Ramos (cell line): Measurements from ENCODE around the gene MACROD1.

Experiments used
- in situ Hi-C: fragments of 300-500 bp; cut with MboI; formaldehyde crosslinking; loops from one replicate; pipeline ENCODE4 v1.14.3; 2022; ENCODE audit warnings: low sequenced_read_pairs; ENCODE audit not compliant: unreplicated experiment

MACROD1 gene

DNA sequence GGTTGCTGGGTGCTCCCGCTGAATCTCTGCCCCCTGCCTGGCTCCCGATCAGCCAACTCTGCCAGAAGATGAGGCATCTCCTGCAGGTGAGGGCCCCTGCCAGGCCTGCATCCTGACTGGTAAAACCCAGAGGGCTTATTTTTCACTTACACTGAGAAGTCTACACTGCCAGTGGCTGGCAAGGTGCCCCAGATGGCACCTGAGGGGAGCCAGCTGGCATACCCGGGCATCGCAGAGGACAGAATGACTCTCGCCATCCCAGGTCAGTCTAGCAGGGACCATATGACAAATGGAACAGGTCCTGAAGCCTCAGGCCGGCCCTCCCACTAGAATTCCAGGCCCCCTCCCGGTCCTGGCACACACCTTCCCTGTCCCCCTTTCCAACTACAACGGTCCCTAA, 30.9 kb downstream of the MACROD1 start:
- in situ Hi-C loops: no loop called here

DNA sequence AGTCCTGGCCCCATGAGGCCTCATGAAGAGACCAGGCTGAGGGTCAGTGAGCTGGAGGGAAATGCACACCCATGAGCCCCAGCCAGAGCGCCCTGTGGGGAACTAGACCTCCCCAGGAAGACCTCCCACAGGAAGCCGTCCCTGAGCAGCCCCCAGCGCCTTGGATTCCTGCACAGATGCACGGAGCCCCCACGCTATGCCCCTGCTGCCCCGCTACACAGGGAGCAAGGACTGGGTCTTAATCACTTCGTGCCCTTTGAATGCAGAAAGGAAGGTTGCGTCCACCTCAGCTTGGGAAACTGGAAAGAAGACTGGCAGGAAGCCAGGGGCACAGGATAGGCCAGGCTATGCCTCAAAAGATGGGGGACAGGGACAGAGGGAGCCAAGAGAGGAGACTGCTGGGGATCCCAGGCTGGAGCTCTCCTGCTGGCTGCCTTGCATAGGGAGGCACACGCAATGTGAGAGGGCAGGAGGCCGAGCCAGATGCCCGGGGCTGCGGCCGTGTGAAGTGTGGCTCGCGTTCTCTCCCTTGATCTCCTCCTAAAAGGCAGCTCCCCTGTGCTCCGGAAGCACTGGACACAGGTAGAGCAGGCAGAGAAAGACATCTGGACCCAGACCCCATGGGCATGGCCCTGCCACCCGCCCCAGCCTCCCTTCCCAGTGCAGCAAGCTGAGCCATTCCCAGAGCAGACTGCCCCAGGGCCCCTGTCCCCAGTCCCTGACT, 32.8 kb downstream of the MACROD1 start:
- in situ Hi-C loops: no loop called here

DNA sequence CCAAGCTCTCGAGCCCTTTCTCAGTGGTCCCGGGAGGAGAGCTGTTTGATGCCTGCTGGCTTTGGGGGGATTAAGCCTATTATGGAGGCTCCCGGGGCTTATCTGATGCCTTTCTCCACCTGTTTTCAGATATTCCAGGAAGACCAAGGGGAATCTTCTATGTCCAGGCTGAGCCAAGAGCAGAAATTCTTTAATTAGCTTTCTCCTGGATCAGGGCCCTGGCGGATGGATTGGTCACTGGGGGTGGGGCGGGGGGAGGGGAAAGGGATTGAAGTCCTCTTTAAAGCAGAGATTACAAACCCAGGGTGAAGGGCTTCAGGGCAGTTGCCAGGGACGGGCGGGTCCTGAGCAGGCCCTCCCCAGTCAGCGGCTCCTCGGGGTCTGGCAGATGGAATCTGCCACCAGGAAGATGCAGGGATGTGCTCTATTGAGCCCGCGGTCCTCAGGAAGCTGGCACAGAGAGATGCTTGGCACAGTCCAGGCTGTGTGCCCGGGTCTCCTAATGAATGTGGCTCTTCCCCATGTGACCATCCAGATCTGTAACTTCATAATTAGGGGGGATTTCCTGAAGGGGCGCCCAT, 33.6 kb downstream of the MACROD1 start:
- in situ Hi-C loops: no loop called here

DNA sequence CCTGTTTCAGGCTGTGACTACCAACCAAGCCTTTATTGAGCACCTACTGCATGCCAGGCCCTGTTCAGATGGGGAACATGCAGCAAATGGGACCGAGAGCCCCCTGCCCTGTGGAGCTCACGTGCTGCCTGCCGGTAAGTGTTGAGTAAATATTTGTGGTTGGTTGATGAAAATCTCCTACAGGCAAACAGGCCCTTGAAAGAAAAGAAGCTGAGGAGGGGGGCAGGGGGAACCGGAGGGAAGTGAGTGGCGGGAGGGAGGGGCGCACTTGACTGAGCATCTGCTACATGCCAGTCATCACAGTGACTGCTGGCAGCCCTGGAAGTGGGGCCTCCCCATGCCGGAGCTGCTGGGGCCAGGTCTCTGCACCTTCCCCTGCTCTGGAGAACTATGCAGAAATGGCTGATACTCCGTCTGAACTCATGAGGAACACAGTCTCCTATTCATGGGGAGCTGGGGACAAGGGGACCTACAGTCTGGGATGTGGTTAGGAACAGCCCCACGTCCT, 34.2 kb downstream of the MACROD1 start:
- in situ Hi-C loops: no loop called here

DNA sequence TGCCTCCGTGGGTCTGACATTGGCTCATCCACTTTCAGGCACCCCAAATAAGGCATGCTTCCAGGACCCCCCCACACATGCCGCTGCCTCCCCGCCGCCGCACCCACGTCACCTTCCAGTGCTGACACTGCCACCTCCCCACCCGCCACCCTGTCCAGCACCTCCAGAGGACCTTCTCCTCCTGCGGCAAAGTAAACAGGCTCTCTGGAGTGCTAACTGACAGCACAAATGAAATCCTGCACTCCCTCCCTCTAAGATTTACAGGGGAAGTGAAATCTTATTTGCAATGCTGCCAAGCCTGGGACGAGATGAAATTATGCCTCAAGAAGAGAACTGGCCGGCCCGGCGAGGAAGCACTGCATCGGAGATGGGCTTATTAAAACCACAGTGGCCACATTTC, 35.3 kb downstream of the MACROD1 start:
- in situ Hi-C loops: no loop called here

DNA sequence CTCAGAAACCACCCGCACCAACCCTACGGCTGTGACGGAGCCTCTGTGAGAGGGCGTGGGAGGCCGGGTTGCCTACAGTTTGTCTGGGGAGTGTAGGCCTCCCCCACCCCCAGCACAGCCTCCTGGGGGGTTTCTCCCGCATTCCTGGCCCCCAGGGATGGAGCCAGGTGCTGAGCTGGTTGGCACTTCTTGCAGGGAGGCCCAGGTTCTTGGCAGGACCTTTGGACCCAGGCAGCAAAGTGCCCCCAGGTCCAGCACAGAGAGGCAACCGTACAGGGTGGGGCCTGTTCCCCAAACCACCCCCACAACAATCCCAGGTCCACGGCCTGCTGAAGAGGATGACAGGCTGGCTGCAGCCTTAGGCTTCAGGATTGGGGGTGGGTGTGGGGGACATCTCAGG, 36.5 kb downstream of the MACROD1 start:
- in situ Hi-C loops: no loop called here

DNA sequence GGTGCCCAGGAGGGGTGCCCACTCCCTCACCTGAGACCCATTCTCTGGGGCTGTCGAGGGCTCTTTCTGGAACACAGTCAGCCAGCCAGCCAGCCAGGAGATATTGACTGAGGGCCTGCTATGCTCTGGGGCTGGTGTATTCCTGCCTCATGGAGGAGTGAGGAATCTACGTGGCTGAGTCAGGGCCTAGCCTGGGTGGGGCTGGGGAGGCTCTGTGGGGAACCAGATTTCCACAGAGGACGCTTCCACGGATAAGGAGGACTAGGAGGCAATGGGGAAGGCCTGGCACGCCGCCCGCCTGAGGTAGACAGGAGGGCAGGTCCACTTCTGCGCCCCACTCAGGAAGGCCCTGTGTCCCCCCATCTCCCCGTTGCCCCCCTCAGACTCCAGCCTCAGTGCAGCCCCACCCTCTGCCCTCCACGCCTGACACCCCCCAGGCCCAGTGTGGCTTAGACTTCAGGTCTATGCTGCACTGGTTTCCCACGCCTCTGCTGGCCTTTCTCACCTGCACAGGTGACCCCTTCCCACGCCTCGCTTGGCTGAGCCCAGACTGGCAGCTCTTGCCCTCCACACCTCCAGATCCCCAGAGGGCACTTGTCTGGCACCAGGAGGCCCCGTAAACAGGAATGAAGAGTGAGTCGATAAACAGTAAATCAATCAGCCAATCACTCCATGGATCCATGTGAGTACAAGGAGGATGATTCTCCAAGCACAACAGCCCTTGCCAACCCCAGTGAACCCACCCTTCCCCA, 37.5 kb downstream of the MACROD1 start:
- in situ Hi-C loops: no loop called here

DNA sequence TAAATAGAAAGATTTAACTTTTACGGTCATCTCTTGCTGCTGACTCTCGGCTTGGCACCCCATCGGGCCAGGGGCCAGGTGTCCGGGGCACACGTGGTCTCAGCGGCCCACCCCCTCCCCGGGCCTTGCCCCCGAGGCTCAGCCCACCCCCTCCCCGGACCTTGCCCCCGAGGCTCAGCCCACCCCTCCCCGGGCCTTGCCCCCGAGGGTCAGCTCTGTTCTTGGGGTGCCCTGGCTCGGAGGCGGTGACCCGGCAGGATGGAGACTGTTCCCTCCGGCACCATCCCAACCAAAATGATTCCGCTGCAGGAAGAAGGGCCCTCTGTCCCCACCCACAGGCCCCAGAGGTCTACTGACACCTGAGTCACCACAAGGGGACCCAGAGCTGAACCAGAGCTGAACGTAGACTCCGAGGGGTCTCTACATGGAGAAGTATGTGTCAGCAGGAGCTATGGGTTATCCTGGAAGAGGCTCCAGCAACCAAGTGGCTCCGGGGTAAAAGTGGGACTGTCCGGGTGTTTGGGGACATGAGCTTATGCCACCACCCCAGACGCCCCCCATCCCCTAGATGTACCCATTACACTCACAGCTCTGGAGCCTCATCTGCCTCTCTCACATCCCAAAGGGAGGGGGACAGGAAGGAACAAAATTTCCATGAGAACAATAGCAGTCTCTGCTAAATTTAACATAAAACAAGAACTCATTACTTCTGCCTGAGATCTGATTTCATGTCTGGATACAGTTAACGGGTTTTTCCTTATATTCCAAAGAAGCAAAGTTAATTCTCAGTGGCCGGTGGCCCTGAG, 38.4 kb downstream of the MACROD1 start:
- in situ Hi-C loops: no loop called here

DNA sequence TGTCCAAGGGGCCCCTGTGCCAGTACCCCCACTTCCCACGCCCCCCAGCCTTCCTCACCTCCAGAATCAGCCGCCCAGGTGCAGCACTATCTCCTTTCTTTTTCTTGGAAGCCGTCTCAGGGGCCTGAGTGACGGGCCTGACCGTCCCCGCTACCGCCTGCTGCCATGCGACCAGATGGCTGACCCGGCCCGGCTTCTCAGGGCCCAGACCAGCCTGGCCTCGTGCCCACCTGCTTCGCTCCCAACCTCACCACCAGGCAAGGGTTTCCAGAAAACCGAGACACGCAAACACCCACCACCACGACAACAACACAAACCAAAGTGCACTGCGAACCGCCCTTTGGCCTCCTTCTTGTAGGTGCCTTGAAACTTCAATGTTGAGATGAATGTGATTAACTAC, 39.1 kb downstream of the MACROD1 start:
- in situ Hi-C loops: no loop called here

DNA sequence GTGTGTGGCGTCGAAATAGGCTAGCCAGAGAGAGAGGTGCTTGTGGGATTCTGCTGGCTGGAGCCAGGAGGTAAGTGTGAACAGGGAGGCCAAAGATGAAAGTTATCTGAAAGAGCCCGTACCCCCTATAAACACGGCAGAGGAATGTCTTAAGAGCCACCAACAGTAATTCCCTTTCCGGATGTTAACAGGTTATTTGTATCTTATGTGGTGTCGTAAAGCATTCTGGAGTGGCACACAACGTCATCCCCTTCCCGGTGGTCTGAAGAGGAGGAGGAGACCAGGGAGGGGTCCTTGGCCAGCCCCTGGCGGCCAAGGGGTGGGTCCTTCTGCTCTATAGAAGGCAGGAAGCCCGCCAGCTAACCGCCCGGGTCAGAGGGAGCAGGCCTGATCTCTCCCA, 39.5 kb downstream of the MACROD1 start:
- in situ Hi-C loops: no loop called here

DNA sequence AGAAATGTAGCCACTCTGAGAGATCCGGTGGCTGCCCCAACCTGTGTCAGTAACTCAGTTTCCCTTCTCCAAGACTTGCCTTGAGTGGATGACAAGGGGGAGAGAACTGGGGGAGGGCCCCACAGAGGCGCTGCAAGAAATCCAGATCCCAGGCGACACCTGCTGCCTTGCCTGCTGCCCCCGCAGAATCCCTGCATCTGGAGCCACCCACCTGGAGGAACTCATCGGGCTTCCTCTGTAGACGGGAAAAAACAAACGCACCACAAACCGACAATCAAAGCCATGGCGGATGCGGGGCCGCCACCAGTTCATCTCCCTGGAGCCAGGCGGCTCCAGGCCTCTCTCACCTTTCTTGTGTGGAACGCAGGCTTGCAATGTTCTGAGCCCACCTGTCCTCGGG, 40.2 kb downstream of the MACROD1 start:
- in situ Hi-C loops: no loop called here

DNA sequence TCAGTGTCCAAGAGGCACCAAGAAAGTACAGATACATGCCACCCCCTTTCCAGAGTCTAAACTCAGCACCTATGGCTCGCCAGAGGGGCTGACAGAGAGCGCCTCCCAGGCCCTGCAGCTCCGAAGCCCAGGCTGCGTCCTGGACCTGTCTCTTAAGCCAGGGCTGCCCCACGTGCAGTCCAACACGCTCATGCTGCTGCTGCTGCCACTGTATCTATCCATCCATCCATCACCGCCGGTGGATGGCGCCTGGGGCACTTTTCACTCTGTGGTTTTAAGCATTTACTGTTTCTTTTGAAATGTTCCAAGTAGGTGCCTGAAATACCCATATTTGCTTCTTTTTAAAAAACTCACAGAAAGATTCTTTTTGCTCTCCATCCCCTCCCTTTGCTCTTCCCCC, 41.8 kb downstream of the MACROD1 start:
- in situ Hi-C loops: no loop called here

DNA sequence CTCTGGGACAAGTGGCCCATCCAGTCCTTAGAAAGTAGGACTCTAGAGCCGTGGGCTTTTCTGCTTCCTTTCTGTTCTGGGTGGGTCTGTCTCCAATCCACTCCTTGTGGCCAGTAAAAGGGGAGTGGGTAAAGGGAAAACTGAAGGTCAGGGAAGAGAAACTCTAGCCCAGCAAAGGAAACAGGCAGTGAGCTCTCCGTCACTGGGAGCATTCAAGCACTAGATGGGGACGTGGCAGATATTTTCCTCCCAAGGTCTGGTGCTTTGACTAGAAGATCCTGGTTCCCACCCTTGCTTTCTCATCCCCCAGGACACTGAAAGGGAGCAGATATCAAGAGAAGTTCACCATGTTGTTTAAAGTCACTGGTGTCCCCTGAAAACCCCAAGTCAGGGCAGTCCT, 42.2 kb downstream of the MACROD1 start:
- in situ Hi-C loops: no loop called here

DNA sequence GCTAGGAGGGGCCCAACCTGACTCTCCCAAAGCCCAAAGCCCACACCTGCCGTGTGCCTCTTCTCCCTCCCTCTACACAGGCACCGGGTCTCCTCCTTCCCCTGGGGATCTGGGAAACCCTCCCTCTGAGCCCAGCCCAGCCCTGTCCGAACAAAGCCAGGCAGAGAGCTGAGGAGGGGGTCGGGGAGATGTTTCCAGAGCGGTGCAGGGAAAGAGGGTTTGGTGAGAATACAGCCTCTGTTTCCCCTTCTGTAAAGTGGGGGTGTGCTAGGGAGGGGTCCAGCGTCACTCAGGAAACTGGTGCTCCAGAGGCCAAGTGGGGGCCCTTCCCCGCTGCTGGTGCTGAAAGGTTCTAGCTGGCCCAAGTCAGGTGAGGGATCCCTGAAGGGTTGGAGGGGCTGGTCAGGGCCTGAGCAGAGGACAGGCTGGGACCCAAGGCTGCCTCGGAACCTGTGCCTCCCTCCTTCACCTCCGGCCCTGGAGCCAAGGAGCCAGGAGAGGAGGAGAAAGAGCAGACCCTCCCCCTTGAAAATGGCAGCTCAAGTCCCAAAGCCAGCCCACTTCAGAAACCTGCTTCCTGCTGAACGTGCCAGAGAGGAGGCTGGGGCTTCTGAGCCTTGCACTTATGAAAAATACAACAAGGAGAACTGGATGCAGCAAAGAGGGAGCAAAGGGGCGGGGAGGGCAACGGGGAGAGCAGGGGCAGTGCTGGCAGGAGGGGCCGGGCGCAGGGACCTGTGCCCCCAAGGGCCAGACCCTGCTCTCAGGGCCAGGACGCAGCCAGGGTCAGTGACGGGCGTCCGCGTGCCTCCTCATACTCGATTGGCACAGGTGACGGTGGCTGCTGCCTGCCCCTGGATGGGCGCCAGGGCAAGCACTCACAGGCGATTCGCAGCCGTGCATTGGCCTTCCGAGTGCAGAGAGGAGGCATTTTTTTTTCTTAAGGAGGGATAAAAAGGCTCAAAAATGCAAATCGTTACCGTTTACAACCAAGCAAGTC, 43.2 kb downstream of the MACROD1 start:
- in situ Hi-C loops: no loop called here

DNA sequence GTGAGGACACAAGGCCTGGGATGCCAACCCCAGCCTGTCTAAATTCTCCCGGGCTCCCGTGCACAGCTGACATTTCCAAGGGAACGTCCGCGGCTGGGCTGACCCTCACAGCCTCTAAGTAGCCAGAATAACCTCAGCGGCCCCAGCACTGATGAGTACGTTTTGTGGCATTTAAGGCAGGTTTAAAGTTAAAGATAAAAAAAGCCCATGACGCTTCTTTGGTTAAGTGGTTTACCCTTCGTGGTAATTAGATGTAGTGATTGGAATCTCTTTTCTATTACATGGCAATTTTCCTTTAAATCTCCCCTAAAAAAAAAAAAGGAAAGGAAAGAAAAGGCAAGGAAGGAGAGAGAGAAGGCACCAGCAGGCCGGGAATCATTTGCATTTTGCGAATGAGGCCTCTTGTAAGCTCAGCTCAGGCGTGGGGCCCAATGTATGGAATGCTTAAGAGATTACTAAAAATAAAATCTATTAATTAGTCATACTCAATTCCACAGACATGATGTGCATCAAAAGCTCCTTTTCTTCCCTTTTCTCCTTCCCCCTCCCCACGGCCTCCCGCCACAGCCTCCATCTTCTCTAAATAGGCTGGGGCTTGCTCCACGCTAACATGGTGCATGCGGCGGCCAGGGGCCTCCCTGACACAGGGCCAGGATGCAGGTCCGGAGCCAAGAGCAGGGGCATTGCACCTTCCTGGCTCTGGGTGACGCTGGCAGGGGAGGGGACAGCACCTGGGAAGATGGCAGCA, 44.1 kb downstream of the MACROD1 start:
- in situ Hi-C loops: no loop called here

DNA sequence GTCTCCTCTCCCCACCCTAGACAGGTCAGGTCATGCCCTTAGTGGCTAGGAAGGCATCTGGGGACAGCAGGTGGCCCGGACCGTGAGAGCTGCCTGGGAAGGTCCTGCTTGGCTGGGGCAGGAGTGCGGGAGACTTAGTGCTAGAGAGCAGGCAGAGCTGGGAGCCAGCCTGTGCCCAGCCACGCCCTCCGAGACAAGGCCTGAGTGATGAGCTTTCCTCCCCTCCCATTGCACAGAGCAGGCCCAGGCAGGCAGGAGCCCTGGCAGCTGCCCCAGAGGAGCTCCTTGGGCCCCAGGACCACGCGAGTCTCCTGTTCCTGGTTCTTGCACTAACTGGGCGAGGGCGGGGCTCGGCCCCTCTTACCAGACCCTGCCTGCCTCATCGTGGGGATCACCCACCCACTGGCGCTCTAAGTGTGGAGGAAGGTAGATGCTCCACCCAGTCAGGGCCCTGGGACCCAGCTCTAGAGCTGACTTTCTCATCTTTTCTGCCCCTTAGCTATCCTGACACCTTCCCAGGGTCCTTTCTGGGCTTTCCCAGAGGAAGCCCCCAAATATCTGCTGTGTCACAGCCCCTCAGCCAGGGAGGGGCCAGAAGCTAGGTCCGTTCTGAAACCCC, 44.9 kb downstream of the MACROD1 start:
- in situ Hi-C loops: no loop called here

DNA sequence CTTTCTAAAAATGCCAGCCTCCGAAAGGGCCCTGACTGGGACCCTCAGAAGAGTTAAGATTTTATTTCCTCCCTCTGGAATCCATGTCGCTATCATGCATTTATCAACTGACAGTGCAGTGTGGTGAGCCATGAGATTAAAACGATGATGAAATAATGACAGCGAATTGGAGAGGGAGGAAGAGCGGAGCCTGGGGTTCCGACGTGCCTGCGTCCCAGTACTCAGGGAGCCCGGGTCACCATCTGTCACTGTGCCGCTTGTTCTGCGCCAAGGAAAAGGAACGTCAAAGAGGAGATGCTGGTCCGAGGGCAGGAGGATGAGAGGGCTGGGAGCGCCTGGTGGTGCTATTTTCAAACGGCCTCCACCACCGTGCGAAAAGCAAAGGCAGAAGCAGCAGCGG, 46.2 kb downstream of the MACROD1 start:
- in situ Hi-C loops: no loop called here
